LNCAP (cell line): ENCODE results near the gene GRIK4.

ENCODE experiments used
- CTCF ChIP-seq: fragments of 450-650 bp; IDR thresholded peaks from 2 replicates; pipeline ENCODE4 v1.5.1; 2017; ENCODE audit warnings: mild to moderate bottlenecking

Gene GRIK4

GRCh38 chr11:120586072-120586471 lies 74.5 kb downstream of the GRIK4 start:
- TF ChIP-seq CTCF, result no peak

GRCh38 chr11:120586728-120587127 lies 75.2 kb downstream of the GRIK4 start:
- no peak for TF ChIP-seq CTCF

- no peak for TF ChIP-seq CTCF
These were observed 75.8 kb downstream of the GRIK4 start for GRCh38 chr11:120587299-120587698.

- TF ChIP-seq CTCF, result no peak
These were observed 77.8 kb downstream of the GRIK4 start for GRCh38 chr11:120589376-120589775.

GRCh38 chr11:120590472-120590871 lies 78.9 kb downstream of the GRIK4 start:
- TF ChIP-seq CTCF, result no peak

GRCh38 chr11:120594746-120595145 lies 83.2 kb downstream of the GRIK4 start:
- no peak for TF ChIP-seq CTCF

- TF ChIP-seq CTCF, result no peak
These were observed 84.0 kb downstream of the GRIK4 start for GRCh38 chr11:120595557-120595956.
